NB4 (cell line): ENCODE measurements around the gene PDLIM5.

Source experiments
- DNase-seq: peaks from one replicate; pipeline ENCODE4 v3.0.0; 2010; ENCODE audit warnings: low read depth
- H3K4me3 ChIP-seq: one replicate; pipeline ENCODE4 v1.5.1; 2011; ENCODE audit warnings: mild to moderate bottlenecking, low read depth, low read length, moderate library complexity
- MAX ChIP-seq: IDR thresholded peaks from 2 replicates; pipeline ENCODE4 v1.6.1; 2011; ENCODE audit warnings: low read depth, low read length
- MYC ChIP-seq: IDR thresholded peaks from 2 replicates; pipeline ENCODE4 v1.6.1; 2011; ENCODE audit warnings: low read depth, low read length
- POLR2A ChIP-seq: IDR thresholded peaks from 2 replicates; pipeline ENCODE4 v1.6.1; 2011; ENCODE audit warnings: mild to moderate bottlenecking; ENCODE audit not compliant: insufficient read length; ENCODE audit errors: extremely low read depth
- TF ChIP-seq, protein P1 (sequence below): IDR thresholded peaks from one replicate; pipeline ENCODE4 v1.5.1; 2012; ENCODE audit warnings: low read depth, low read length

PDLIM5 gene

DNA sequence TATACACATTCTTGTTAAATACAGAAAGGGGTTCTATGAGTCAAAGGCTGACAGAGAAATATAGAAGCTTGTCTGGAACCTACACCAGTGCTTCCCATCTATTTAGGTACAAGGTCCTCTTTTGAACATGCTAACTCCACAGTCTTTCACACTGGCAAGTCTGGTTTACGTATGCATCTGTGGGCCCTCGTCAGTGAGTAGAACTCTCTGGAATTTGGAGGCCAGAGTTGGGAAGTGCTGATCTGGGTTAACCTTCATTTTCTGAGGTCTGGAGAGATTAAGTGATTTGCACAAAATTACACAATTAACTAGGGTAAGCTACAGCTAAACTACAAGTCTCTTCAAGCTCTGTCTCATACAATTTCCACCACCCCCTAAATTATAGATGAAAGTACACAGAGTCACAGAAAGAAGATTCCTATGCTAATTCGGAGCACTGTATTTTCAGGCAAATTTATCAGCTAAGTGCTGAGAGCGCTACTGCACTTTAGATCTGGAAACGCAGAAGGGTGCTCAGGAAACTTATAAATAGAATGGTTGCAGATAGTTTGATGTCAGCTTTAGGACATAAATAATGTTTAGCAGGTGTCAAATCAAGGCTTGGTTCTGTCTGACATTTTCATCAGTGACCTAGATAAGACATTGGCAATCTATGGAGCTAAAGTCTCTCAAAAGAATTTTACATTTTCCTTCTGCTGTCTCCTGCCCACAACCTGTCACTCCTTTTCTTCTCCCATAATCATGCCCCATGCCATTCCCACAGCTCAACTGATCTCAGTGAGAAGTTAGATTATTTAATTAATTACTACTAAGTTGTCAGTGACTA is 43.0 kb upstream of the PDLIM5 start:
- no peak for DNase-seq
- no peak overlapping the region for H3K4me3 ChIP-seq
- no peak for TF ChIP-seq MYC
- no peak for TF ChIP-seq POLR2A
- TF ChIP-seq MAX: no peak
- TF ChIP-seq, protein P1, sequence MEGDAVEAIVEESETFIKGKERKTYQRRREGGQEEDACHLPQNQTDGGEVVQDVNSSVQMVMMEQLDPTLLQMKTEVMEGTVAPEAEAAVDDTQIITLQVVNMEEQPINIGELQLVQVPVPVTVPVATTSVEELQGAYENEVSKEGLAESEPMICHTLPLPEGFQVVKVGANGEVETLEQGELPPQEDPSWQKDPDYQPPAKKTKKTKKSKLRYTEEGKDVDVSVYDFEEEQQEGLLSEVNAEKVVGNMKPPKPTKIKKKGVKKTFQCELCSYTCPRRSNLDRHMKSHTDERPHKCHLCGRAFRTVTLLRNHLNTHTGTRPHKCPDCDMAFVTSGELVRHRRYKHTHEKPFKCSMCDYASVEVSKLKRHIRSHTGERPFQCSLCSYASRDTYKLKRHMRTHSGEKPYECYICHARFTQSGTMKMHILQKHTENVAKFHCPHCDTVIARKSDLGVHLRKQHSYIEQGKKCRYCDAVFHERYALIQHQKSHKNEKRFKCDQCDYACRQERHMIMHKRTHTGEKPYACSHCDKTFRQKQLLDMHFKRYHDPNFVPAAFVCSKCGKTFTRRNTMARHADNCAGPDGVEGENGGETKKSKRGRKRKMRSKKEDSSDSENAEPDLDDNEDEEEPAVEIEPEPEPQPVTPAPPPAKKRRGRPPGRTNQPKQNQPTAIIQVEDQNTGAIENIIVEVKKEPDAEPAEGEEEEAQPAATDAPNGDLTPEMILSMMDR: no peak

DNA sequence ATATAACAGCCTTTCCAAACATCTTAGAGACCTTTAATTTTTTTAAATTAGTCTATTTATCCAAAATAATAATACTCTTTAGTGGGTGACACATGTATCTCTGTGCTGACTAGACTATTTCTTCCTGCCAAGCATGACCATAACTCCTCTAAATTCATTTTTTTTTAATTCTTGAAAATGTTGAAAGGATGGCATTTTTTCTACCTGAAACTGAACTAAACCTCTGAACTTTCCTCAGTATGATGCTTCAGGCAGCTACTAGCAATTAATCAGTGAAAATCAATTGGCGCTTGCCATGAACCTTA is 42.4 kb upstream of the PDLIM5 start:
- DNase-seq: no peak

GRCh38 chr4:94409962-94410361 is 41.8 kb upstream of the PDLIM5 start:
- no peak for DNase-seq
- H3K4me3 ChIP-seq: no peak overlapping the region
- no peak for TF ChIP-seq MAX
- TF ChIP-seq, protein P1: no peak

More for the DNA sequence above, 42.4 kb upstream of the PDLIM5 start:
- no peak for TF ChIP-seq MYC
- no peak for TF ChIP-seq POLR2A
- TF ChIP-seq MAX: no peak
- TF ChIP-seq, protein P1: no peak
- no peak overlapping the region for H3K4me3 ChIP-seq

GRCh38 chr4:94410678-94411206 is 41.0 kb upstream of the PDLIM5 start:
- no peak overlapping the region for H3K4me3 ChIP-seq
- DNase-seq: peak; percentile 78
- TF ChIP-seq MAX (no peak), MYC (no peak), POLR2A (no peak)
- TF ChIP-seq, protein P1: no peak

DNA sequence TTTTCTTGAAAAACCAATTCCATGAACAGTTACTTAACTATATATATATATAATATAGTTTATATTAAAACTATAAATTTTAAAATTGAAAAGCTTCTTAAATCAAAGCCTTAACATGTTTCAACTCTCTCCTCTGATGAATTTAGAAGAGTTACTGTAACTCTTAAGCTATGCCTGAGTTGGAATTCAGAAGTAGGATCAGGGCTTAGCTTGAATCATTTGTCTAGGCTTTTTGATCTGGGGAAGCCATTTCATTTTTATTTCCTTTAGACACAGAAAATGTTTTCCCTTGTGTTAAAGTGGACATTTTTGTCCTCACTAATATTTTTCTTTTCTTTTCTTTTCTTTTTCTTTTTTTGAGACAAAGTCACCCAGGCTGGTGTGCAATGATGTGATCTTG is 40.4 kb upstream of the PDLIM5 start:
- no peak for DNase-seq
- TF ChIP-seq POLR2A: no peak
- TF ChIP-seq MAX: no peak
- TF ChIP-seq, protein P1: no peak
- no peak for TF ChIP-seq MYC
- H3K4me3 ChIP-seq: no peak overlapping the region
